GM23338 (cell line): ENCODE measurements around the gene DACH1. TPM values are rescaled to one million over a fixed set of nuclear protein-coding genes. Genes with fewer than 3 reads are reported as not detected.

Experiments used
- ATAC-seq: fragments of 200-7000 bp; cut with Tn5 transposase; 3 replicates; pipeline ENCODE4 v1.9.1; 2020
- DNase-seq: peaks from one replicate; pipeline ENCODE4 v3.0.0-alpha.2; 2015; ENCODE audit warnings: low spot score
- H2AFZ ChIP-seq: fragments of 200-600 bp; sonication (generic); 2 replicates; pipeline ENCODE4 v1.8.0; 2016; ENCODE audit warnings: antibody characterized with exemption, mild to moderate bottlenecking, moderate library complexity
- H3F3A ChIP-seq: fragments of 200-600 bp; sonication (generic); replicated peaks from 2 replicates; pipeline ENCODE4 v1.8.0; 2017; ENCODE audit warnings: antibody characterized with exemption, mixed run types, low read depth
- H3K27ac ChIP-seq: fragments of 200-600 bp; sonication (generic); 2 replicates; pipeline ENCODE4 v1.6.1; 2016; ENCODE audit warnings: low read depth
- H3K27me3 ChIP-seq: fragments of 200-600 bp; sonication (generic); 2 replicates; pipeline ENCODE4 v1.8.0; 2016; ENCODE audit warnings: mild to moderate bottlenecking, mixed run types, moderate library complexity; ENCODE audit not compliant: insufficient read depth
- H3K36me3 ChIP-seq: fragments of 200-600 bp; sonication (generic); 2 replicates; pipeline ENCODE4 v1.8.0; 2016; ENCODE audit warnings: mild to moderate bottlenecking; ENCODE audit not compliant: insufficient read depth
- H3K4me1 ChIP-seq: fragments of 200-600 bp; sonication (generic); 2 replicates; pipeline ENCODE4 v1.8.0; 2016; ENCODE audit warnings: mild to moderate bottlenecking, moderate library complexity; ENCODE audit not compliant: insufficient read depth
- H3K4me2 ChIP-seq: fragments of 200-600 bp; sonication (generic); 2 replicates; pipeline ENCODE4 v1.7.1; 2017; ENCODE audit warnings: mixed run types
- H3K4me3 ChIP-seq: fragments of 200-600 bp; sonication (generic); 2 replicates; pipeline ENCODE4 v1.6.1; 2016; ENCODE audit warnings: mixed run types
- H3K79me2 ChIP-seq: fragments of 200-600 bp; sonication (generic); replicated peaks from 2 replicates; pipeline ENCODE4 v1.8.0; 2017; ENCODE audit warnings: mild to moderate bottlenecking; ENCODE audit not compliant: insufficient read depth
- H3K9me2 ChIP-seq: fragments of 200-600 bp; sonication (generic); 2 replicates; pipeline ENCODE4 v1.8.0; 2017; ENCODE audit not compliant: insufficient read depth
- H4K20me1 ChIP-seq: fragments of 200-600 bp; sonication (generic); replicated peaks from 2 replicates; pipeline ENCODE4 v1.8.0; 2017; ENCODE audit warnings: mild to moderate bottlenecking; ENCODE audit not compliant: insufficient read depth
- H3K27ac Mint-ChIP-seq: 2 replicates; pipeline ENCODE4 v1.8.0; 2020; ENCODE audit warnings: inconsistent platforms, mild to moderate bottlenecking, moderate library complexity, mixed read lengths
- H3K27me3 Mint-ChIP-seq: 3 replicates; pipeline ENCODE4 v1.8.0; 2022; ENCODE audit warnings: low read depth, mild to moderate bottlenecking, moderate library complexity, mixed read lengths, inconsistent platforms; ENCODE audit not compliant: insufficient read depth, poor library complexity
- H3K36me3 Mint-ChIP-seq: 3 replicates; pipeline ENCODE4 v1.8.0; 2021; ENCODE audit warnings: low read depth, mild to moderate bottlenecking, inconsistent platforms, moderate library complexity, mixed read lengths
- H3K4me1 Mint-ChIP-seq: 3 replicates; pipeline ENCODE4 v1.8.0; 2020; ENCODE audit warnings: mild to moderate bottlenecking, inconsistent platforms, mixed read lengths
- H3K4me3 Mint-ChIP-seq: 3 replicates; pipeline ENCODE4 v1.8.0; 2021; ENCODE audit warnings: moderate library complexity, mild to moderate bottlenecking, inconsistent platforms, mixed read lengths
- H3K9me3 Mint-ChIP-seq: 3 replicates; pipeline ENCODE4 v1.8.0; 2020; ENCODE audit warnings: moderate library complexity, mild to moderate bottlenecking, inconsistent platforms, mixed read lengths
- CREB1 ChIP-seq: fragments of 250-450 bp; sonication (Bioruptor Pico); IDR thresholded peaks from 2 replicates; pipeline ENCODE4 v1.5.0; 2020; ENCODE audit warnings: low read depth, mild to moderate bottlenecking, moderate library complexity
- EZH2 ChIP-seq: fragments of 200-600 bp; sonication (generic); IDR thresholded peaks from one replicate; pipeline ENCODE4 v1.8.0; 2017; ENCODE audit warnings: antibody characterized with exemption, mild to moderate bottlenecking, low read depth; ENCODE audit not compliant: unreplicated experiment
- EZH2phosphoT487 ChIP-seq: fragments of 200-600 bp; sonication (generic); IDR thresholded peaks from one replicate; pipeline ENCODE4 v1.8.1; 2018; ENCODE audit warnings: antibody characterized with exemption; ENCODE audit not compliant: unreplicated experiment
- JUNB ChIP-seq: IDR thresholded peaks from one replicate; pipeline ENCODE4 v1.6.1; 2016; ENCODE audit warnings: antibody characterized with exemption; ENCODE audit not compliant: unreplicated experiment
- NANOG ChIP-seq: IDR thresholded peaks from 2 replicates; pipeline ENCODE4 v1.6.1; 2016; ENCODE audit warnings: antibody characterized with exemption, borderline replicate concordance
- ZNF114 ChIP-seq: fragments of 250-450 bp; sonication (Bioruptor Pico); IDR thresholded peaks from 2 replicates; pipeline ENCODE4 v1.5.0; 2020; ENCODE audit warnings: mild to moderate bottlenecking, moderate library complexity
- ZNF331 ChIP-seq: fragments of 250-450 bp; sonication (Bioruptor Pico); IDR thresholded peaks from 2 replicates; pipeline ENCODE4 v1.5.0; 2020; ENCODE audit warnings: low read depth, mild to moderate bottlenecking, moderate library complexity
- polyA plus RNA-seq: library from polyadenylated mRNA; unstranded; fragments of >200 nt; fragmentation: Nextera tagmentation; extraction: Ambion mirVana; gene quantifications from 2 replicates; pipeline ENCODE4 v1.2.1, GENCODE V29; 2016
- total RNA-seq: library from RNA; depleted of rRNA; stranded (reverse); fragments of >200 nt; shearing (Covaris generic); gene quantifications from 2 replicates; pipeline ENCODE4 v1.2.3, GENCODE V29; 2014
- TF ChIP-seq, protein P1 (sequence below): IDR thresholded peaks from one replicate; pipeline ENCODE4 v1.6.1; 2018; ENCODE audit warnings: antibody characterized with exemption; ENCODE audit not compliant: unreplicated experiment
- TF ChIP-seq, protein P2 (sequence below), 2 experiments: fragments of 200-600 bp in 1 of 2; sonication (generic) in 1 of 2; conservative IDR thresholded peaks; 2 replicates each; pipeline versions ENCODE4 v1.5.1 to v1.6.1; 2016 to 2017; ENCODE audit warnings: antibody characterized with exemption in 2 of 2, low read depth in 2 of 2, mild to moderate bottlenecking in 2 of 2, moderate library complexity in 1 of 2

The DACH1 gene
- total and polyA plus RNA-seq, 2 experiments from 2014 or later: 0.45 to 0.57 TPM

- Histone ChIP-seq H3K4me3 (no peak overlapping the region), H3K4me2 (no peak overlapping the region), H3F3A (no peaks in the 10 kb centered on the region), H3K9me2 (no peaks in the 10 kb centered on the region), H3K79me2 (no peaks in the 10 kb centered on the region), H4K20me1 (no peaks in the 10 kb centered on the region), H3K27ac (no peak overlapping the region), H3K4me1 (peaks cover 16% of the 10 kb centered on the region), H2AFZ (no peak overlapping the region), H3K36me3 (no peaks in the 10 kb centered on the region), H3K27me3 (no peaks in the 10 kb centered on the region)
- Mint-ChIP-seq H3K9me3 (no peaks in the 10 kb centered on the region), H3K4me3 (no peak overlapping the region), H3K4me1 (peaks cover 23% of the 10 kb centered on the region), H3K36me3 (no peaks in the 10 kb centered on the region), H3K27me3 (no peaks in the 10 kb centered on the region), H3K27ac (no peak overlapping the region; the same call in 1 of the 2 replicates)
- ATAC-seq (no peak), DNase-seq (peak; percentile 17)
- TF ChIP-seq NANOG: peak; percentile 23; the same call in 1 of the 2 replicates
- TF ChIP-seq CREB1 (CRISPR knock-in tag): no peak
Observed at GRCh38 chr13:71629167-71629566, 237.8 kb downstream of the DACH1 start.

DNA sequence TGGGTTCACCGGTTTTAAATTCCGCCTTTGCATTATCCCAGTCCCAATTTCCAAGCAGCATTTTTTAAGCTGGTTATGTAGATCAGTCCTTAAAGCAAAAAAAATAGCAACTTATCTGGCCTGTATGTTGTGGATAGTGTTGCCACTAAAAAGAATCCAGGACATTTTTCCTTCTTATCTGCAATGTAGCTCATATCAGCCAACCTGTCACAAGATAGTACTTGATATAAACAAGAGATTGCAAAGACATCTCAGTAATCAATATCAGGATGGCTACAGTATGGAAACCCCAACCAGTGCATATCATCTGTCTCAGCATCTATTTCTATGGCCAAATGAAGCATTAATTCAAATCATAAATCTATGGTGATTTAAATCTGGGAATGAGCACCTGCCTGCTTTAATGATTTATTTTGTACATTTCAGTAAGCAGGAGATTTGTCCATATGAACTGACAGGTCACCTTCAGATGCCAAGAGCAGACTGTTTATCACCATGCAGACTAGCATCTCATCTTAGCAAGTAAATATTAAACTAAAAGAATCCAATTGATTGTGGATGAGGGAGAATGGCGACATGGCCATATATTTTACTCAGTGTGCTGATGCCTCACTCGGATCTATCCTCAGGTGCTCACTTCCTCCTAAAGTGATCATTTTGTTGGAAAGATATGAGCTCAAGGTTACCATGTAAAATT lies 240.4 kb downstream of the DACH1 start:
- Histone ChIP-seq H2AFZ (no peak overlapping the region), H3K4me2 (no peak overlapping the region), H3K36me3 (no peaks in the 10 kb centered on the region), H4K20me1 (no peaks in the 10 kb centered on the region), H3K4me3 (no peak overlapping the region), H3K4me1 (peaks cover 17% of the 10 kb centered on the region), H3K27me3 (no peaks in the 10 kb centered on the region), H3F3A (no peaks in the 10 kb centered on the region), H3K9me2 (no peaks in the 10 kb centered on the region), H3K79me2 (no peaks in the 10 kb centered on the region), H3K27ac (no peak overlapping the region)
- H3K9me3 Mint-ChIP-seq: no peaks in the 10 kb centered on the region
- DNase-seq (no peak), ATAC-seq (no peak)
- no peak overlapping the region for H3K27ac Mint-ChIP-seq
- no peaks in the 10 kb centered on the region for H3K27me3 Mint-ChIP-seq
- peaks cover 26% of the 10 kb centered on the region for H3K4me1 Mint-ChIP-seq
- no peaks in the 10 kb centered on the region for H3K36me3 Mint-ChIP-seq
- TF ChIP-seq, protein P1, sequence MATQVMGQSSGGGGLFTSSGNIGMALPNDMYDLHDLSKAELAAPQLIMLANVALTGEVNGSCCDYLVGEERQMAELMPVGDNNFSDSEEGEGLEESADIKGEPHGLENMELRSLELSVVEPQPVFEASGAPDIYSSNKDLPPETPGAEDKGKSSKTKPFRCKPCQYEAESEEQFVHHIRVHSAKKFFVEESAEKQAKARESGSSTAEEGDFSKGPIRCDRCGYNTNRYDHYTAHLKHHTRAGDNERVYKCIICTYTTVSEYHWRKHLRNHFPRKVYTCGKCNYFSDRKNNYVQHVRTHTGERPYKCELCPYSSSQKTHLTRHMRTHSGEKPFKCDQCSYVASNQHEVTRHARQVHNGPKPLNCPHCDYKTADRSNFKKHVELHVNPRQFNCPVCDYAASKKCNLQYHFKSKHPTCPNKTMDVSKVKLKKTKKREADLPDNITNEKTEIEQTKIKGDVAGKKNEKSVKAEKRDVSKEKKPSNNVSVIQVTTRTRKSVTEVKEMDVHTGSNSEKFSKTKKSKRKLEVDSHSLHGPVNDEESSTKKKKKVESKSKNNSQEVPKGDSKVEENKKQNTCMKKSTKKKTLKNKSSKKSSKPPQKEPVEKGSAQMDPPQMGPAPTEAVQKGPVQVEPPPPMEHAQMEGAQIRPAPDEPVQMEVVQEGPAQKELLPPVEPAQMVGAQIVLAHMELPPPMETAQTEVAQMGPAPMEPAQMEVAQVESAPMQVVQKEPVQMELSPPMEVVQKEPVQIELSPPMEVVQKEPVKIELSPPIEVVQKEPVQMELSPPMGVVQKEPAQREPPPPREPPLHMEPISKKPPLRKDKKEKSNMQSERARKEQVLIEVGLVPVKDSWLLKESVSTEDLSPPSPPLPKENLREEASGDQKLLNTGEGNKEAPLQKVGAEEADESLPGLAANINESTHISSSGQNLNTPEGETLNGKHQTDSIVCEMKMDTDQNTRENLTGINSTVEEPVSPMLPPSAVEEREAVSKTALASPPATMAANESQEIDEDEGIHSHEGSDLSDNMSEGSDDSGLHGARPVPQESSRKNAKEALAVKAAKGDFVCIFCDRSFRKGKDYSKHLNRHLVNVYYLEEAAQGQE: no peak
- TF ChIP-seq ZNF114 (CRISPR knock-in tag) (no peak), JUNB (no peak), EZH2 (no peak), ZNF331 (CRISPR knock-in tag) (no peak), NANOG (no peak), EZH2phosphoT487 (no peak), CREB1 (CRISPR knock-in tag) (no peak)
- TF ChIP-seq, protein P2, sequence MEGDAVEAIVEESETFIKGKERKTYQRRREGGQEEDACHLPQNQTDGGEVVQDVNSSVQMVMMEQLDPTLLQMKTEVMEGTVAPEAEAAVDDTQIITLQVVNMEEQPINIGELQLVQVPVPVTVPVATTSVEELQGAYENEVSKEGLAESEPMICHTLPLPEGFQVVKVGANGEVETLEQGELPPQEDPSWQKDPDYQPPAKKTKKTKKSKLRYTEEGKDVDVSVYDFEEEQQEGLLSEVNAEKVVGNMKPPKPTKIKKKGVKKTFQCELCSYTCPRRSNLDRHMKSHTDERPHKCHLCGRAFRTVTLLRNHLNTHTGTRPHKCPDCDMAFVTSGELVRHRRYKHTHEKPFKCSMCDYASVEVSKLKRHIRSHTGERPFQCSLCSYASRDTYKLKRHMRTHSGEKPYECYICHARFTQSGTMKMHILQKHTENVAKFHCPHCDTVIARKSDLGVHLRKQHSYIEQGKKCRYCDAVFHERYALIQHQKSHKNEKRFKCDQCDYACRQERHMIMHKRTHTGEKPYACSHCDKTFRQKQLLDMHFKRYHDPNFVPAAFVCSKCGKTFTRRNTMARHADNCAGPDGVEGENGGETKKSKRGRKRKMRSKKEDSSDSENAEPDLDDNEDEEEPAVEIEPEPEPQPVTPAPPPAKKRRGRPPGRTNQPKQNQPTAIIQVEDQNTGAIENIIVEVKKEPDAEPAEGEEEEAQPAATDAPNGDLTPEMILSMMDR (conservative IDR thresholded peaks at IDR 0.05; ENCODE audit: low read depth in 2 of 2): no peak
- no peak overlapping the region for H3K4me3 Mint-ChIP-seq
